SU-DHL-6 (cell line): ENCODE results near the gene STK38L.

Source experiments
- H2AFZ ChIP-seq: fragments of 200-600 bp; sonication (generic); 2 replicates; pipeline ENCODE4 v1.6.1; 2014; ENCODE audit warnings: low read depth, mild to moderate bottlenecking, moderate library complexity, mixed read lengths, antibody characterized with exemption, low read length; ENCODE audit not compliant: severe bottlenecking
- H3F3A ChIP-seq: fragments of 200-600 bp; shearing (Covaris generic); 2 replicates; pipeline ENCODE4 v1.6.0; 2016; ENCODE audit warnings: antibody characterized with exemption, mild to moderate bottlenecking; ENCODE audit not compliant: insufficient read depth
- H3K27ac ChIP-seq: fragments of 200-600 bp; sonication (generic); 2 replicates; pipeline ENCODE4 v1.5.1; 2016; ENCODE audit warnings: low read depth, mild to moderate bottlenecking, low read length, moderate library complexity, mixed read lengths
- H3K27me3 ChIP-seq: fragments of 200-600 bp; sonication (generic), shearing (Covaris generic); 2 replicates; pipeline ENCODE4 v1.6.0; 2014; ENCODE audit warnings: mild to moderate bottlenecking, low read length
- H3K36me3 ChIP-seq: fragments of 200-600 bp; sonication (generic); 2 replicates; pipeline ENCODE4 v1.6.1; 2014; ENCODE audit warnings: mild to moderate bottlenecking, low read length, mixed read lengths
- H3K4me2 ChIP-seq: fragments of 300-600, 200-600 bp; shearing (Covaris generic), sonication (generic); 2 replicates; pipeline ENCODE4 v1.6.0; 2014; ENCODE audit warnings: low read length, low read depth, mild to moderate bottlenecking; ENCODE audit not compliant: poor library complexity, severe bottlenecking
- H3K4me3 ChIP-seq: fragments of 200-600 bp; sonication (generic); 2 replicates; pipeline ENCODE4 v1.5.1; 2014; ENCODE audit warnings: antibody characterized with exemption, low read length, mild to moderate bottlenecking, mixed read lengths; ENCODE audit not compliant: insufficient read depth, poor library complexity, severe bottlenecking
- H3K79me2 ChIP-seq: fragments of 200-600 bp; sonication (generic); 2 replicates; pipeline ENCODE4 v1.6.1; 2014; ENCODE audit warnings: mild to moderate bottlenecking, low read length, moderate library complexity; ENCODE audit not compliant: insufficient read depth
- H3K9ac ChIP-seq: fragments of 200-600 bp; sonication (generic); 2 replicates; pipeline ENCODE4 v1.7.0; 2014; ENCODE audit warnings: mild to moderate bottlenecking, low read length
- H3K9me2 ChIP-seq: fragments of 200-600 bp; sonication (generic); replicated peaks from 2 replicates; pipeline ENCODE4 v1.6.1; 2014; ENCODE audit warnings: low read length; ENCODE audit not compliant: insufficient read depth
- H3K9me3 ChIP-seq: fragments of 200-600 bp; sonication (generic); 2 replicates; pipeline ENCODE4 v1.6.1; 2014; ENCODE audit warnings: low read length, mixed read lengths; ENCODE audit not compliant: insufficient read depth
- H4K20me1 ChIP-seq: fragments of 200-600 bp; sonication (generic); 2 replicates; pipeline ENCODE4 v1.6.1; 2014; ENCODE audit warnings: low read depth, mild to moderate bottlenecking, antibody characterized with exemption, low read length, moderate library complexity, mixed read lengths
- EZH2phosphoT487 ChIP-seq: fragments of 200-600 bp; sonication (generic), shearing (Covaris generic); conservative IDR thresholded peaks from 2 replicates; pipeline ENCODE4 v1.6.1; 2018; ENCODE audit warnings: mild to moderate bottlenecking, antibody characterized with exemption, low read length, moderate library complexity, mixed read lengths
- TF ChIP-seq, protein P1 (sequence below): fragments of 200-600 bp; sonication (generic); IDR thresholded peaks from one replicate; pipeline ENCODE4 v1.5.1; 2017; ENCODE audit warnings: antibody characterized with exemption, mild to moderate bottlenecking, low read length, moderate library complexity; ENCODE audit not compliant: insufficient read depth, poor library complexity, severe bottlenecking

The STK38L gene

GRCh38 chr12:27343255-27344000 is 99.3 kb downstream of the STK38L start:
- Histone ChIP-seq H3K27ac (no peak overlapping the region), H4K20me1 (no peaks in the 10 kb centered on the region), H3K27me3 (no peaks in the 10 kb centered on the region), H3K4me3 (no peak overlapping the region), H2AFZ (no peak overlapping the region), H3K9ac (no peak overlapping the region), H3K9me2 (no peaks in the 10 kb centered on the region), H3F3A (no peaks in the 10 kb centered on the region), H3K36me3 (no peaks in the 10 kb centered on the region), H3K4me2 (no peak overlapping the region), H3K79me2 (no peaks in the 10 kb centered on the region), H3K9me3 (no peaks in the 10 kb centered on the region)
- TF ChIP-seq, protein P1, sequence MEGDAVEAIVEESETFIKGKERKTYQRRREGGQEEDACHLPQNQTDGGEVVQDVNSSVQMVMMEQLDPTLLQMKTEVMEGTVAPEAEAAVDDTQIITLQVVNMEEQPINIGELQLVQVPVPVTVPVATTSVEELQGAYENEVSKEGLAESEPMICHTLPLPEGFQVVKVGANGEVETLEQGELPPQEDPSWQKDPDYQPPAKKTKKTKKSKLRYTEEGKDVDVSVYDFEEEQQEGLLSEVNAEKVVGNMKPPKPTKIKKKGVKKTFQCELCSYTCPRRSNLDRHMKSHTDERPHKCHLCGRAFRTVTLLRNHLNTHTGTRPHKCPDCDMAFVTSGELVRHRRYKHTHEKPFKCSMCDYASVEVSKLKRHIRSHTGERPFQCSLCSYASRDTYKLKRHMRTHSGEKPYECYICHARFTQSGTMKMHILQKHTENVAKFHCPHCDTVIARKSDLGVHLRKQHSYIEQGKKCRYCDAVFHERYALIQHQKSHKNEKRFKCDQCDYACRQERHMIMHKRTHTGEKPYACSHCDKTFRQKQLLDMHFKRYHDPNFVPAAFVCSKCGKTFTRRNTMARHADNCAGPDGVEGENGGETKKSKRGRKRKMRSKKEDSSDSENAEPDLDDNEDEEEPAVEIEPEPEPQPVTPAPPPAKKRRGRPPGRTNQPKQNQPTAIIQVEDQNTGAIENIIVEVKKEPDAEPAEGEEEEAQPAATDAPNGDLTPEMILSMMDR = no peak
- no peak for TF ChIP-seq EZH2phosphoT487

GRCh38 chr12:27344246-27344645 is 100.2 kb downstream of the STK38L start:
- no peak overlapping the region for H3K4me3 ChIP-seq
- H4K20me1 ChIP-seq = no peaks in the 10 kb centered on the region
- H3K9me2 ChIP-seq = no peaks in the 10 kb centered on the region
- TF ChIP-seq, protein P1 = no peak
- no peak for TF ChIP-seq EZH2phosphoT487
- no peak overlapping the region for H3K27ac ChIP-seq
- H2AFZ ChIP-seq = no peak overlapping the region
- no peak overlapping the region for H3K4me2 ChIP-seq
- H3K79me2 ChIP-seq = no peaks in the 10 kb centered on the region
- no peaks in the 10 kb centered on the region for H3F3A ChIP-seq
- no peaks in the 10 kb centered on the region for H3K9me3 ChIP-seq
- H3K9ac ChIP-seq = no peak overlapping the region
- H3K36me3 ChIP-seq = no peaks in the 10 kb centered on the region
- no peaks in the 10 kb centered on the region for H3K27me3 ChIP-seq

- TF ChIP-seq, protein P1 = no peak
- no peak for TF ChIP-seq EZH2phosphoT487
- Histone ChIP-seq H3K9me2 (no peaks in the 10 kb centered on the region), H3K27me3 (no peaks in the 10 kb centered on the region), H3K27ac (no peak overlapping the region), H4K20me1 (no peaks in the 10 kb centered on the region), H3K9me3 (no peaks in the 10 kb centered on the region), H3K79me2 (no peaks in the 10 kb centered on the region), H3K9ac (no peak overlapping the region), H3K36me3 (no peaks in the 10 kb centered on the region), H3K4me3 (no peak overlapping the region), H2AFZ (no peak overlapping the region), H3F3A (no peaks in the 10 kb centered on the region), H3K4me2 (no peak overlapping the region)
These were observed 100.7 kb downstream of the STK38L start for GRCh38 chr12:27344760-27345159.
